Smooth muscle cell of the pulmonary artery (primary cell): ENCODE measurements around the gene GPC2. TPM values are rescaled to one million over a fixed set of nuclear protein-coding genes. Genes with fewer than 3 reads are reported as not detected.

Experiments used
- total RNA-seq: library from RNA; depleted of rRNA; stranded (reverse); fragments of >200 nt; gene quantifications from 2 replicates; pipeline ENCODE4 v1.2.3, GENCODE V29; 2014

Gene GPC2, protein sequence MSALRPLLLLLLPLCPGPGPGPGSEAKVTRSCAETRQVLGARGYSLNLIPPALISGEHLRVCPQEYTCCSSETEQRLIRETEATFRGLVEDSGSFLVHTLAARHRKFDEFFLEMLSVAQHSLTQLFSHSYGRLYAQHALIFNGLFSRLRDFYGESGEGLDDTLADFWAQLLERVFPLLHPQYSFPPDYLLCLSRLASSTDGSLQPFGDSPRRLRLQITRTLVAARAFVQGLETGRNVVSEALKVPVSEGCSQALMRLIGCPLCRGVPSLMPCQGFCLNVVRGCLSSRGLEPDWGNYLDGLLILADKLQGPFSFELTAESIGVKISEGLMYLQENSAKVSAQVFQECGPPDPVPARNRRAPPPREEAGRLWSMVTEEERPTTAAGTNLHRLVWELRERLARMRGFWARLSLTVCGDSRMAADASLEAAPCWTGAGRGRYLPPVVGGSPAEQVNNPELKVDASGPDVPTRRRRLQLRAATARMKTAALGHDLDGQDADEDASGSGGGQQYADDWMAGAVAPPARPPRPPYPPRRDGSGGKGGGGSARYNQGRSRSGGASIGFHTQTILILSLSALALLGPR
- total RNA-seq, result 1.0 and 1.6 TPM in 2 replicates

DNA sequence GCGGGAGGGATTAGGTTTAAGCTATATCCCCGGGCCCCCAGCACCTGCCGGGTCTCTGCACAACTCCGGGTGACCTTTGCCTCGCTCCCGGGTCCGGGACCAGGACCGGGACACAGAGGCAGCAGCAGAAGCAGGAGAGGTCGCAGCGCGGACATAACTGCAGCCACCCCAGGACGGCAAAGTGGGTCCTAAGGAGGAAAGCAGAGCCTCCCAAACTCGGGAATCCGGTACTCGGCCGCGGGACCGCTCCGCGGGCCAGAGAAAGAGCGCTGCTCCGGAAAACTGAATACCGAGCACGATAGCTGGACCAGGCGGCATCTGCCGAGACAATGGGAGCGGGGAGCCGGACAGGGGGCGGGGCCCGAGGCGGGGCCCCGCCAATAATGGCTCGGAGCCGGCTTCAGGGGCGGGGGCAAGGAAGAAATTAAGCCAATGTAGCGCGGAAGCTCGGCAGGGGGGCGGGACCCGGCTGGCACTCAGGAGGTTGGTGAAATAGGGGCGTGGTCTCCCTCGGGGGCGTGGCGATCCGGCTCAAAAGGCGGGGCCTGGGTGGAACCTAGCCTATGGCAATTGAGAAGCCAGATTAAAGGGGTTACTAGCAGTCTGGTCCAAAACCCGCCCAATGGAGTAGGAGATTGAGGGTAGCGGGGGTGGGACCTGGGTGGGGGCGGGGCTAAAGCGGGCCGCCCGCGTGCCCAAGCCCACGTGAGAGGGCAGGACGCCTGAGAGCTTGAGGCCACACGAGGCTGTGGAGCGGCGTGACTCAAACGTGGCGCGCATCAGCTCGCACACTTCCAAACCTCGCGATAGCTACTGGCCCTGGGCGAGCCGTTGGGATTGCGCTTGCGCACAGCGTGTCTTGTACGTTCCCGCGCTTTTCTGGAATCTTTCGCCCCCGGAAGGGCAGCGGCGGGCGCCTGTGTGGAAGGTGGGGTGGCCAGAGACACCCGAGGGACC, at the start of gene GPC2, which contains the start of gene STAG3:
TSS of gene GPC2 (minus strand) at position 337 of the 957 bp plus-strand sequence. CDS start at position 155, 182 bp downstream.
TSS of gene STAG3 (plus strand) at position 874 of the 957 bp plus-strand sequence. CDS start 2,639 bp downstream, outside the sequence.

GRCh38 chr7:100219801-100220585, 42.8 kb upstream of the GPC2 start, which contains the start of gene PVRIG:
Gene PVRIG (plus strand): TSS chr7:100219949. CDS start chr7:100219971, 22 bp downstream.

GRCh38 chr7:100158229-100159098, 18.7 kb downstream of the GPC2 start, which contains the start of gene TRAPPC14:
Gene TRAPPC14 (minus strand): TSS chr7:100158723. CDS start chr7:100158499, 224 bp downstream.

GRCh38 chr7:100148559-100149328, 28.4 kb downstream of the GPC2 start, which contains the start of gene LAMTOR4:
Gene LAMTOR4 (plus strand): TSS chr7:100148918. CDS start chr7:100148973, 55 bp downstream.

DNA sequence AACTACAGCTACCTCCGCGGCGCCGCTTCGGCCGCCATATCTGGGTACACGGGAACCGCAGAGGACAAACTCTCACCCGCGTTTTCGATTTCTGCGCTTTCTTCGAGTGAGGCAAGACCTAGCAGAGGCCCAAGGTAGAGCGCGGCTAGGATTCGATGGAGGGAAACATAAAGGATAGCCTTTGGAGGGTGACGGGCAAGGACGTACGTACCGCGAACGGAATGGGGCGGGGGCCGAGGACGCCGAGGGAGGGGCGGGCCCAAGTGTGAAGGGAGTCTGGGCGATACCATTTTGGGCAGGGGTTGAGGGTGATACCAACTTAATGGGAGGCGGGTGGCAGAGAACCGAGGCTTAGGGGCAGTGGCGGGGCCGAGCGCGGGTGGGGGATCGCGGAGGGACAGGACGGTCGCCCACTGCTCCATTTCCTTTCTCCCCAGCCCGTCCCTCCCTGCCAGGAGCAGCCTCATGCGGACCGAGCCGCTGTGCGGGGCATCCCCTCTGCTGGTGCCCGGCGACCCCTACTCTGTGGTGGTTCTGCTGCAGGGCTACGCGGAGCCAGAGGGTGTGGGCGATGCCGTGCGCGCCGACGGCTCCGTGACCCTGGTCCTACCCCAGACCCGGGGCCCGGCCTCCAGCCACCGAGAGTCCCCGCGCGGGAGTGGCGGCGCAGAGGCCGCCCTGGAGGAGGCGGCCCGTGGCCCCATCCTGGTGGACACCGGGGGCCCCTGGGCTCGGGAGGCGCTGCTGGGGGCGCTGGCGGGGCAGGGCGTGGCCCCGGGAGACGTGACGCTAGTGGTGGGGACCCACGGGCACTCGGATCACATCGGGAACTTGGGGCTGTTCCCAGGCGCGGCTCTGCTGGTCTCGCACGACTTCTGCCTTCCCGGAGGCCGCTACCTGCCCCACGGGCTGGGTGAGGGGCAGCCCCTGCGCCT, 50.0 kb downstream of the GPC2 start, which contains the start of gene MBLAC1:
TSS of gene MBLAC1 (plus strand) at position 37 of the 935 bp plus-strand sequence. CDS start at position 466, 429 bp downstream.

Other genes starting within 250 kb of the GPC2 start
- gene GJC3, start 247.8 kb downstream of the GPC2 start, total RNA-seq, result not detected in 2 replicates
- not detected in 2 replicates for gene AZGP1, start 201.3 kb downstream of the GPC2 start, total RNA-seq
- gene ZKSCAN1, start 161.8 kb downstream of the GPC2 start, total RNA-seq, result 45.3 and 50.1 TPM in 2 replicates
- gene ZSCAN21, start 127.6 kb downstream of the GPC2 start, total RNA-seq, result 7.6 and 10.4 TPM in 2 replicates
- 19.9 and 23.4 TPM in 2 replicates for gene ZNF3, start 95.7 kb downstream of the GPC2 start, total RNA-seq
- gene COPS6, start 88.4 kb downstream of the GPC2 start, total RNA-seq, result 61.5 and 69.7 TPM in 2 replicates
- gene MCM7, start 76.0 kb downstream of the GPC2 start, total RNA-seq, result 30.6 and 31.6 TPM in 2 replicates
- 16.0 and 21.3 TPM in 2 replicates for gene AP4M1, start 75.7 kb downstream of the GPC2 start, total RNA-seq
- 63.1 and 64.4 TPM in 2 replicates for gene TAF6, start 58.0 kb downstream of the GPC2 start, total RNA-seq
- 29.6 and 41.7 TPM in 2 replicates for gene CNPY4, start 57.7 kb downstream of the GPC2 start, total RNA-seq
- gene MBLAC1, start 50.4 kb downstream of the GPC2 start, total RNA-seq, result 2.3 and 2.7 TPM in 2 replicates
- gene LAMTOR4, start 28.5 kb downstream of the GPC2 start, total RNA-seq, result 52.0 and 57.4 TPM in 2 replicates
- gene TRAPPC14, start 18.7 kb downstream of the GPC2 start, total RNA-seq, result 4.8 and 10.7 TPM in 2 replicates
- 4.8 and 5.5 TPM in 2 replicates for gene GAL3ST4, start 8.8 kb downstream of the GPC2 start, total RNA-seq
- gene STAG3, start 537 bp upstream of the GPC2 start, total RNA-seq, result 0.99 and 2.2 TPM in 2 replicates
- not detected in 2 replicates for gene PVRIG, start 42.6 kb upstream of the GPC2 start, total RNA-seq
- not detected in 2 replicates for gene SPDYE3, start 130.3 kb upstream of the GPC2 start, total RNA-seq
- 5.7 and 7.8 TPM in 2 replicates for gene PILRB, start 180.7 kb upstream of the GPC2 start, total RNA-seq
- gene PILRA, start 196.1 kb upstream of the GPC2 start, total RNA-seq, result 0.26 TPM in 1 of 2 replicates, not detected in the other